Muscle layer of duodenum (tissue), 2 donors: Measurements from ENCODE around the gene TNS3.

Experiments
- H3K27ac ChIP-seq: one replicate; pipeline ENCODE4 v1.7.0; 2013; ENCODE audit warnings: mild to moderate bottlenecking, low read length
- H3K27me3 ChIP-seq: one replicate; pipeline ENCODE4 v1.7.0; 2013; ENCODE audit warnings: low read depth, mild to moderate bottlenecking, control low read depth, low read length
- H3K36me3 ChIP-seq, 2 donors: one replicate each; pipeline ENCODE4 v1.7.0; 2013; ENCODE audit warnings: low read length in 2 of 2, control low read depth in 1 of 2, mild to moderate bottlenecking in 1 of 2; ENCODE audit not compliant: insufficient read depth in 2 of 2, control insufficient read depth in 1 of 2
- H3K4me1 ChIP-seq, 2 donors: one replicate each; pipeline ENCODE4 v1.7.0; 2013; ENCODE audit warnings: low read length in 2 of 2, mild to moderate bottlenecking in 2 of 2, control low read depth in 1 of 2, moderate library complexity in 1 of 2; ENCODE audit not compliant: insufficient read depth in 2 of 2, control insufficient read depth in 1 of 2
- H3K4me3 ChIP-seq, 2 donors: one replicate each; pipeline ENCODE4 v1.7.0; 2013; ENCODE audit warnings: low read length in 2 of 2, low read depth in 1 of 2, mild to moderate bottlenecking in 1 of 2
- H3K9me3 ChIP-seq, 2 donors: one replicate each; pipeline ENCODE4 v1.7.0; 2013; ENCODE audit warnings: low read length in 2 of 2, control low read depth in 1 of 2, mild to moderate bottlenecking in 1 of 2; ENCODE audit not compliant: control insufficient read depth in 1 of 2
- donor health status: healthy.

Gene TNS3

GRCh38 chr7:47513741-47514241, 68.1 kb downstream of the TNS3 start:
- Histone ChIP-seq H3K27ac (no peak overlapping the region), H3K4me1 (peaks cover 8 to 19% of the 10 kb centered on the region in 2 donors), H3K27me3 (no peaks in the 10 kb centered on the region)

GRCh38 chr7:47512481-47513176, 69.3 kb downstream of the TNS3 start:
- Histone ChIP-seq H3K36me3 (no peaks in the 10 kb centered on the region), H3K27me3 (no peaks in the 10 kb centered on the region), H3K27ac (no peak overlapping the region), H3K9me3 (no peaks in the 10 kb centered on the region), H3K4me1 (peaks cover 8 to 19% of the 10 kb centered on the region in 2 donors), H3K4me3 (no peak overlapping the region)

More at GRCh38 chr7:47513741-47514241, 68.1 kb downstream of the TNS3 start:
- H3K36me3 ChIP-seq: no peaks in the 10 kb centered on the region
- no peak overlapping the region for H3K4me3 ChIP-seq
- no peaks in the 10 kb centered on the region for H3K9me3 ChIP-seq

GRCh38 chr7:47511699-47512370, 70.1 kb downstream of the TNS3 start:
- Histone ChIP-seq H3K36me3 (no peaks in the 10 kb centered on the region), H3K4me3 (no peak overlapping the region), H3K9me3 (no peaks in the 10 kb centered on the region), H3K4me1 (peaks cover 8 to 20% of the 10 kb centered on the region in 2 donors), H3K27ac (no peak overlapping the region), H3K27me3 (no peaks in the 10 kb centered on the region)

- Histone ChIP-seq H3K27me3 (no peaks in the 10 kb centered on the region), H3K4me1 (peaks cover 8 to 25% of the 10 kb centered on the region in 2 donors), H3K4me3 (no peak overlapping the region), H3K9me3 (no peaks in the 10 kb centered on the region), H3K36me3 (no peaks in the 10 kb centered on the region), H3K27ac (no peak overlapping the region)
Observed at GRCh38 chr7:47510786-47511185, 71.1 kb downstream of the TNS3 start.

- Histone ChIP-seq H3K4me3 (no peak overlapping the region), H3K9me3 (no peaks in the 10 kb centered on the region), H3K36me3 (no peaks in the 10 kb centered on the region), H3K27ac (no peak overlapping the region), H3K27me3 (no peaks in the 10 kb centered on the region), H3K4me1 (peaks cover 8 to 25% of the 10 kb centered on the region in 2 donors)
Observed at GRCh38 chr7:47510192-47510591, 71.7 kb downstream of the TNS3 start.

GRCh38 chr7:47509571-47509970, 72.3 kb downstream of the TNS3 start:
- H3K27ac ChIP-seq: no peak overlapping the region
- H3K4me3 ChIP-seq: no peak overlapping the region
- H3K9me3 ChIP-seq: no peaks in the 10 kb centered on the region
- H3K27me3 ChIP-seq: no peaks in the 10 kb centered on the region
- H3K4me1 ChIP-seq: peaks cover 8 to 21% of the 10 kb centered on the region in 2 donors
- no peaks in the 10 kb centered on the region for H3K36me3 ChIP-seq

GRCh38 chr7:47508389-47509380, 73.2 kb downstream of the TNS3 start:
- Histone ChIP-seq H3K9me3 (no peaks in the 10 kb centered on the region), H3K27me3 (no peaks in the 10 kb centered on the region), H3K36me3 (no peaks in the 10 kb centered on the region), H3K4me1 (peaks cover 2 to 12% of the 10 kb centered on the region in 2 donors), H3K27ac (no peak overlapping the region), H3K4me3 (no peak overlapping the region)

GRCh38 chr7:47507522-47507921, 74.4 kb downstream of the TNS3 start:
- H3K4me3 ChIP-seq: no peak overlapping the region
- no peak overlapping the region for H3K27ac ChIP-seq
- H3K9me3 ChIP-seq: no peaks in the 10 kb centered on the region
- no peaks in the 10 kb centered on the region for H3K27me3 ChIP-seq
- no peaks in the 10 kb centered on the region for H3K36me3 ChIP-seq
- peaks cover 2 to 6% of the 10 kb centered on the region in 2 donors for H3K4me1 ChIP-seq

- Histone ChIP-seq H3K9me3 (no peaks in the 10 kb centered on the region), H3K4me1 (peaks cover 6 to 11% of the 10 kb centered on the region in 2 donors), H3K27ac (no peak overlapping the region), H3K36me3 (no peaks in the 10 kb centered on the region), H3K4me3 (no peak overlapping the region), H3K27me3 (no peaks in the 10 kb centered on the region)
Observed at GRCh38 chr7:47506382-47507339, 75.2 kb downstream of the TNS3 start.

- H3K4me1 ChIP-seq: peaks cover 6 to 11% of the 10 kb centered on the region in 2 donors
- H3K27me3 ChIP-seq: no peaks in the 10 kb centered on the region
- no peak overlapping the region for H3K27ac ChIP-seq
- H3K4me3 ChIP-seq: no peak overlapping the region
- no peaks in the 10 kb centered on the region for H3K36me3 ChIP-seq
- no peaks in the 10 kb centered on the region for H3K9me3 ChIP-seq
Observed at GRCh38 chr7:47505312-47506007, 76.5 kb downstream of the TNS3 start.
